Measurements from ENCODE around the gene HRH1.
"Not testable (repeated sequence)": the region's sequence is repeated elsewhere in the genome, so short reads cannot be mapped to it uniquely, and the experiment has no call there.

The HRH1 gene

GRCh38 chr3:11154036-11154952 is at the start of gene HRH1:
TSS of gene HRH1 (plus strand) at chr3:11154493. CDS start at chr3:11259038, 104,545 bp downstream.
- no peak for FAIRE-seq

GRCh38 chr3:11113316-11113715 is 41.0 kb upstream of the HRH1 start:
- not testable (repeated sequence) for FAIRE-seq

- FAIRE-seq = no peak
Observed at GRCh38 chr3:11115548-11115947, 38.7 kb upstream of the HRH1 start.

GRCh38 chr3:11116336-11117059 is 37.8 kb upstream of the HRH1 start:
- no peak for FAIRE-seq

GRCh38 chr3:11117591-11117990 is 36.7 kb upstream of the HRH1 start:
- FAIRE-seq = no peak

GRCh38 chr3:11118181-11118682 is 36.1 kb upstream of the HRH1 start:
- FAIRE-seq = no peak

GRCh38 chr3:11120091-11120805 is 34.0 kb upstream of the HRH1 start:
- FAIRE-seq = no peak

- FAIRE-seq = no peak
Observed at GRCh38 chr3:11126653-11127052, 27.6 kb upstream of the HRH1 start.

GRCh38 chr3:11128682-11129632 is 25.3 kb upstream of the HRH1 start:
- no peak for FAIRE-seq

- FAIRE-seq = no peak
Observed at GRCh38 chr3:11130385-11130784, 23.9 kb upstream of the HRH1 start.

GRCh38 chr3:11131371-11131770 is 22.9 kb upstream of the HRH1 start:
- no peak for FAIRE-seq

- not testable (repeated sequence) for FAIRE-seq
Observed at GRCh38 chr3:11131886-11132285, 22.4 kb upstream of the HRH1 start.

- FAIRE-seq = no peak
Observed at GRCh38 chr3:11132861-11133260, 21.4 kb upstream of the HRH1 start.

- FAIRE-seq = no peak
Observed at GRCh38 chr3:11134794-11135193, 19.5 kb upstream of the HRH1 start.

- no peak for FAIRE-seq
Observed at GRCh38 chr3:11136116-11136515, 18.2 kb upstream of the HRH1 start.

GRCh38 chr3:11136830-11137626 is 17.3 kb upstream of the HRH1 start:
- no peak for FAIRE-seq

GRCh38 chr3:11137627-11137959 is 16.7 kb upstream of the HRH1 start:
- no peak for FAIRE-seq

GRCh38 chr3:11138371-11138770 is 15.9 kb upstream of the HRH1 start:
- no peak for FAIRE-seq

- no peak for FAIRE-seq
Observed at GRCh38 chr3:11140030-11140712, 14.1 kb upstream of the HRH1 start.

- FAIRE-seq = no peak
Observed at GRCh38 chr3:11140713-11141104, 13.6 kb upstream of the HRH1 start.

GRCh38 chr3:11143476-11143875 is 10.8 kb upstream of the HRH1 start:
- FAIRE-seq = no peak
